Activated naive CD4-positive, alpha-beta T cell treated with anti-CD3 and anti-CD28 coated beads, Interleukin-2, amount 10 ng/mL, durations not matched to agents 7 days and 5 days (primary cell): Measurements from ENCODE around the gene NTM.
"Not testable (repeated sequence)": the region's sequence is repeated elsewhere in the genome, so short reads cannot be mapped to it uniquely, and the experiment has no call there.

Experiments used
- CTCF ChIA-PET: fragments of 350-600 bp; sonication (Branson Sonifier 250); formaldehyde crosslinking; loops from one replicate; lab custom pipeline; 2021; ENCODE audit warnings: antibody characterized with exemption; lab: Charles Lee
- DNase-seq: peaks from one replicate; pipeline ENCODE4 v3.0.0-alpha.2; 2020
- H3K27ac Mint-ChIP-seq: one replicate; pipeline ENCODE4 v1.8.0; 2021; ENCODE audit warnings: mild to moderate bottlenecking, moderate library complexity, mixed read lengths
- H3K27me3 Mint-ChIP-seq: one replicate; pipeline ENCODE4 v1.8.0; 2021; ENCODE audit warnings: mild to moderate bottlenecking, mixed read lengths
- H3K36me3 Mint-ChIP-seq: one replicate; pipeline ENCODE4 v1.8.0; 2021; ENCODE audit warnings: mixed read lengths
- H3K4me1 Mint-ChIP-seq: one replicate; pipeline ENCODE4 v1.8.0; 2021; ENCODE audit warnings: mixed read lengths
- H3K4me3 Mint-ChIP-seq: one replicate; pipeline ENCODE4 v1.8.0; 2021; ENCODE audit warnings: mild to moderate bottlenecking, moderate library complexity, mixed read lengths
- H3K9me3 Mint-ChIP-seq: one replicate; pipeline ENCODE4 v1.8.0; 2021; ENCODE audit warnings: mixed read lengths

Gene NTM

GRCh38 chr11:131422029-131422428 is 51.6 kb downstream of the NTM start:
- no peak for DNase-seq
- Mint-ChIP-seq H3K36me3 (no peaks in the 10 kb centered on the region), H3K9me3 (peaks cover 8% of the 10 kb centered on the region), H3K4me1 (no peaks in the 10 kb centered on the region), H3K4me3 (no peak overlapping the region), H3K27ac (no peak overlapping the region), H3K27me3 (no peaks in the 10 kb centered on the region)
- CTCF ChIA-PET: no interaction called here

GRCh38 chr11:131422496-131422895 is 52.1 kb downstream of the NTM start:
- DNase-seq: no peak

GRCh38 chr11:131423688-131424087 is 53.3 kb downstream of the NTM start:
- Mint-ChIP-seq H3K27ac (no peak overlapping the region), H3K9me3 (peaks cover 8% of the 10 kb centered on the region), H3K36me3 (no peaks in the 10 kb centered on the region), H3K4me3 (no peak overlapping the region), H3K4me1 (no peaks in the 10 kb centered on the region), H3K27me3 (no peaks in the 10 kb centered on the region)
- DNase-seq: no peak
- CTCF ChIA-PET: no interaction called here

More at GRCh38 chr11:131422496-131422895, 52.1 kb downstream of the NTM start:
- no peaks in the 10 kb centered on the region for H3K36me3 Mint-ChIP-seq
- H3K4me3 Mint-ChIP-seq: no peak overlapping the region
- no peaks in the 10 kb centered on the region for H3K27me3 Mint-ChIP-seq
- peaks cover 8% of the 10 kb centered on the region for H3K9me3 Mint-ChIP-seq
- no peaks in the 10 kb centered on the region for H3K4me1 Mint-ChIP-seq
- H3K27ac Mint-ChIP-seq: no peak overlapping the region
- CTCF ChIA-PET: no interaction called here

- H3K27ac Mint-ChIP-seq, DNase-seq, H3K27me3 Mint-ChIP-seq, H3K9me3 Mint-ChIP-seq, CTCF ChIA-PET, H3K4me3 Mint-ChIP-seq, H3K36me3 Mint-ChIP-seq, H3K4me1 Mint-ChIP-seq: not testable (repeated sequence)
Measured at GRCh38 chr11:131424257-131424876, 54.0 kb downstream of the NTM start.

- Mint-ChIP-seq H3K36me3 (no peaks in the 10 kb centered on the region), H3K4me3 (no peak overlapping the region), H3K27ac (no peak overlapping the region), H3K9me3 (peaks cover 8% of the 10 kb centered on the region), H3K27me3 (no peaks in the 10 kb centered on the region), H3K4me1 (no peaks in the 10 kb centered on the region)
- CTCF ChIA-PET: no interaction called here
- no peak for DNase-seq
Measured at GRCh38 chr11:131425285-131425684, 54.9 kb downstream of the NTM start.

GRCh38 chr11:131428853-131429252 is 58.4 kb downstream of the NTM start:
- CTCF ChIA-PET: no interaction called here
- no peaks in the 10 kb centered on the region for H3K36me3 Mint-ChIP-seq
- peaks cover 8% of the 10 kb centered on the region for H3K9me3 Mint-ChIP-seq
- DNase-seq: no peak
- no peak overlapping the region for H3K27ac Mint-ChIP-seq
- no peak overlapping the region for H3K4me3 Mint-ChIP-seq
- H3K4me1 Mint-ChIP-seq: no peaks in the 10 kb centered on the region
- no peaks in the 10 kb centered on the region for H3K27me3 Mint-ChIP-seq

GRCh38 chr11:131430473-131431208 is 60.2 kb downstream of the NTM start:
- no peak overlapping the region for H3K4me3 Mint-ChIP-seq
- no peaks in the 10 kb centered on the region for H3K36me3 Mint-ChIP-seq
- peaks cover 6% of the 10 kb centered on the region for H3K9me3 Mint-ChIP-seq
- H3K4me1 Mint-ChIP-seq: no peaks in the 10 kb centered on the region
- CTCF ChIA-PET: no interaction called here
- H3K27me3 Mint-ChIP-seq: no peaks in the 10 kb centered on the region
- no peak overlapping the region for H3K27ac Mint-ChIP-seq
- no peak for DNase-seq

- no peak for DNase-seq
- CTCF ChIA-PET: no interaction called here
- H3K27me3 Mint-ChIP-seq: no peaks in the 10 kb centered on the region
- H3K4me1 Mint-ChIP-seq: no peaks in the 10 kb centered on the region
- H3K36me3 Mint-ChIP-seq: no peaks in the 10 kb centered on the region
- no peak overlapping the region for H3K4me3 Mint-ChIP-seq
- H3K9me3 Mint-ChIP-seq: peaks cover 4% of the 10 kb centered on the region
- H3K27ac Mint-ChIP-seq: no peak overlapping the region
Measured at GRCh38 chr11:131441051-131441810, 70.8 kb downstream of the NTM start.

- H3K27me3 Mint-ChIP-seq: no peaks in the 10 kb centered on the region
- no peak overlapping the region for H3K4me3 Mint-ChIP-seq
- H3K4me1 Mint-ChIP-seq: no peaks in the 10 kb centered on the region
- DNase-seq: no peak
- no peaks in the 10 kb centered on the region for H3K9me3 Mint-ChIP-seq
- no peak overlapping the region for H3K27ac Mint-ChIP-seq
- no peaks in the 10 kb centered on the region for H3K36me3 Mint-ChIP-seq
- CTCF ChIA-PET: no interaction called here
Measured at GRCh38 chr11:131446590-131447275, 76.3 kb downstream of the NTM start.

GRCh38 chr11:131447277-131447815 is 76.9 kb downstream of the NTM start:
- Mint-ChIP-seq H3K36me3 (no peaks in the 10 kb centered on the region), H3K27ac (no peak overlapping the region), H3K27me3 (no peaks in the 10 kb centered on the region), H3K4me3 (no peak overlapping the region), H3K9me3 (no peaks in the 10 kb centered on the region), H3K4me1 (no peaks in the 10 kb centered on the region)
- CTCF ChIA-PET: no interaction called here
- DNase-seq: no peak

GRCh38 chr11:131447898-131448297 is 77.5 kb downstream of the NTM start:
- CTCF ChIA-PET: no interaction called here

GRCh38 chr11:131449036-131450019 is 78.9 kb downstream of the NTM start:
- Mint-ChIP-seq H3K4me3 (no peak overlapping the region), H3K27ac (no peak overlapping the region), H3K36me3 (no peaks in the 10 kb centered on the region), H3K27me3 (no peaks in the 10 kb centered on the region), H3K4me1 (no peaks in the 10 kb centered on the region), H3K9me3 (no peaks in the 10 kb centered on the region)
- CTCF ChIA-PET: interaction anchor here (0.5 kb wide), 1 partner anchor 300 kb away, joined by 3 read pairs; no protein-coding TSS in a partner anchor
- no peak for DNase-seq

More at GRCh38 chr11:131447898-131448297, 77.5 kb downstream of the NTM start:
- Mint-ChIP-seq H3K27me3 (no peaks in the 10 kb centered on the region), H3K9me3 (no peaks in the 10 kb centered on the region), H3K27ac (no peak overlapping the region), H3K4me3 (no peak overlapping the region), H3K4me1 (no peaks in the 10 kb centered on the region), H3K36me3 (no peaks in the 10 kb centered on the region)
- DNase-seq: no peak

- Mint-ChIP-seq H3K4me1 (no peaks in the 10 kb centered on the region), H3K9me3 (no peaks in the 10 kb centered on the region), H3K36me3 (no peaks in the 10 kb centered on the region), H3K27me3 (peaks cover 4% of the 10 kb centered on the region), H3K4me3 (no peak overlapping the region), H3K27ac (no peak overlapping the region)
- CTCF ChIA-PET: no interaction called here
- DNase-seq: no peak
Measured at GRCh38 chr11:131454490-131454889, 84.1 kb downstream of the NTM start.
